Activated naive CD4-positive, alpha-beta T cell treated with anti-CD3 and anti-CD28 coated beads for 36 hours (primary cell): ENCODE data around the gene JPT2. TPM values are rescaled to one million over a fixed set of nuclear protein-coding genes. Genes with fewer than 3 reads are reported as not detected.
A peak's percentile ranks its signal among the peaks of the same experiment; 100 is the strongest.

ENCODE experiments used
- CTCF ChIA-PET: fragments of 350-600 bp; sonication (Branson Sonifier 250); formaldehyde crosslinking; loops from one replicate; lab custom pipeline; 2021; ENCODE audit warnings: antibody characterized with exemption; lab: Charles Lee
- DNase-seq: peaks from one replicate; pipeline ENCODE4 v3.0.0-alpha.2; 2020
- H3K27ac Mint-ChIP-seq: one replicate; pipeline ENCODE4 v1.8.0; 2021; ENCODE audit warnings: mild to moderate bottlenecking, mixed read lengths
- H3K27me3 Mint-ChIP-seq: one replicate; pipeline ENCODE4 v1.8.0; 2021; ENCODE audit warnings: low read depth, mixed read lengths
- H3K36me3 Mint-ChIP-seq: one replicate; pipeline ENCODE4 v1.8.0; 2021; ENCODE audit warnings: low read depth, mixed read lengths
- H3K4me1 Mint-ChIP-seq: one replicate; pipeline ENCODE4 v1.8.0; 2021; ENCODE audit warnings: low read depth, mixed read lengths
- H3K4me3 Mint-ChIP-seq: one replicate; pipeline ENCODE4 v1.8.0; 2021; ENCODE audit warnings: mild to moderate bottlenecking, moderate library complexity, mixed read lengths
- H3K9me3 Mint-ChIP-seq: one replicate; pipeline ENCODE4 v1.8.0; 2021; ENCODE audit warnings: mixed read lengths
- intact Hi-C: fragments of 100-400 bp; cut with micrococcal nuclease; formaldehyde crosslinking; loops from one replicate; pipeline ENCODE4 v1.15.1; 2023
- total RNA-seq, 2 experiments: library from RNA; stranded (reverse); gene quantifications; one replicate each; pipeline ENCODE4 v1.2.3, GENCODE V29; 2021

JPT2 gene
- total RNA-seq, 2 experiments from 2014 or later: 54.0 to 69.4 TPM

DNA sequence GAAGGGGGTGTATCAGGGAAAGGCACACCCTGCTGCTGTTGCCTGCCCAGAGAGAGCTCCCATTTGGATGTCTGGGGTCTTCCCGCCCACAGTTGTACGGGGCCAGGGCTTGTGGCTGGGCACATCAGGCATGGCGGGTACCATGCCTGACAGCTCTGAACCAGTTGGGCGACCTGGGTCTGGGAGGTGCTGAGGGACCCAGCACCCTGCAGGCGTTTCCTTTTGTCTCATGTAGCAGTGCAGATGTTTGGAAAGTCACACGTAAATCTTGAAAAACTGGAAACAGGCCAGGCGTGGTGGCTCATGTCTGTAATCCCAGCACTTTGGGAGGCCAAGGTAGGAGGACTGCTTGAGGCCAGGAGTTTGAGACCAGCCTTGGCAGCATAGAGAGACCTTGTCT is 8.4 kb upstream of the JPT2 start:
- no peak for DNase-seq
- CTCF ChIA-PET: no interaction called here
- Mint-ChIP-seq H3K27me3 (no peaks in the 10 kb centered on the region), H3K9me3 (no peaks in the 10 kb centered on the region), H3K4me1 (no peaks in the 10 kb centered on the region), H3K4me3 (no peak overlapping the region), H3K36me3 (peaks cover 26% of the 10 kb centered on the region), H3K27ac (no peak overlapping the region)
- intact Hi-C loops: loop anchor here (10.0 kb wide), 1 partner anchor 335 kb away; the partner anchor contains the start of gene BAIAP3

- intact Hi-C loops: loop anchor here (10.0 kb wide), 1 partner anchor 336 kb away; the partner anchor contains the start of gene BAIAP3
- Mint-ChIP-seq H3K4me1 (no peaks in the 10 kb centered on the region), H3K27ac (no peak overlapping the region), H3K4me3 (no peak overlapping the region), H3K27me3 (no peaks in the 10 kb centered on the region), H3K9me3 (no peaks in the 10 kb centered on the region), H3K36me3 (peaks cover 26% of the 10 kb centered on the region)
- DNase-seq: no peak
- CTCF ChIA-PET: no interaction called here
Measured at GRCh38 chr16:1670371-1670770, 7.7 kb upstream of the JPT2 start.

- H3K4me3 Mint-ChIP-seq: no peak overlapping the region
- intact Hi-C loops: loop anchor here (10.0 kb wide), 1 partner anchor 336 kb away; the partner anchor contains the start of gene BAIAP3
- H3K27me3 Mint-ChIP-seq: no peaks in the 10 kb centered on the region
- peaks cover 28% of the 10 kb centered on the region for H3K36me3 Mint-ChIP-seq
- CTCF ChIA-PET: no interaction called here
- no peak for DNase-seq
- H3K9me3 Mint-ChIP-seq: no peaks in the 10 kb centered on the region
- no peaks in the 10 kb centered on the region for H3K4me1 Mint-ChIP-seq
- H3K27ac Mint-ChIP-seq: no peak overlapping the region
Measured at GRCh38 chr16:1670866-1671265, 7.2 kb upstream of the JPT2 start.

GRCh38 chr16:1673424-1674151 is 4.5 kb upstream of the JPT2 start:
- CTCF ChIA-PET: interaction anchor here (1.4 kb wide), 1 partner anchor 32 kb away, joined by 4 read pairs; the partner anchor contains the start of gene MAPK8IP3
- Mint-ChIP-seq H3K36me3 (peaks cover 24% of the 10 kb centered on the region), H3K4me1 (peaks cover 6% of the 10 kb centered on the region), H3K27ac (no peak overlapping the region), H3K4me3 (no peak overlapping the region), H3K27me3 (no peaks in the 10 kb centered on the region), H3K9me3 (no peaks in the 10 kb centered on the region)
- no peak for DNase-seq
- intact Hi-C loops: loop anchor here (10.0 kb wide), 1 partner anchor 339 kb away; the partner anchor contains the start of gene BAIAP3

GRCh38 chr16:1674306-1674705 is 3.8 kb upstream of the JPT2 start:
- H3K36me3 Mint-ChIP-seq: peaks cover 21% of the 10 kb centered on the region
- intact Hi-C loops: loop anchor here (10.0 kb wide), 1 partner anchor 340 kb away; the partner anchor contains the start of gene BAIAP3
- no peaks in the 10 kb centered on the region for H3K27me3 Mint-ChIP-seq
- no peaks in the 10 kb centered on the region for H3K9me3 Mint-ChIP-seq
- H3K27ac Mint-ChIP-seq: no peak overlapping the region
- no peak overlapping the region for H3K4me3 Mint-ChIP-seq
- peaks cover 12% of the 10 kb centered on the region for H3K4me1 Mint-ChIP-seq
- no peak for DNase-seq
- CTCF ChIA-PET: interaction anchor here (1.4 kb wide), 1 partner anchor 32 kb away, joined by 4 read pairs; the partner anchor contains the start of gene MAPK8IP3

- CTCF ChIA-PET: interaction anchor here (0.6 kb wide), 1 partner anchor 72 kb away, joined by 3 read pairs; no protein-coding TSS in a partner anchor
Measured at GRCh38 chr16:1674751-1675664, 3.1 kb upstream of the JPT2 start.

GRCh38 chr16:1676661-1677060 is 1.4 kb upstream of the JPT2 start:
- Mint-ChIP-seq H3K27ac (no peak overlapping the region), H3K36me3 (peaks cover 18% of the 10 kb centered on the region), H3K27me3 (no peaks in the 10 kb centered on the region), H3K4me1 (peaks cover 33% of the 10 kb centered on the region), H3K4me3 (peak overlapping the region; percentile 62), H3K9me3 (no peaks in the 10 kb centered on the region)
- CTCF ChIA-PET: interaction anchor here (0.6 to 1.9 kb wide), 2 partner anchors 21 to 29 kb away, joined by 3 to 8 read pairs; partner anchors contain the start of gene MAPK8IP3
- intact Hi-C loops: loop anchor here (10.0 kb wide), 1 partner anchor 342 kb away; the partner anchor contains the start of gene BAIAP3
- no peak for DNase-seq

More at GRCh38 chr16:1674751-1675664, 3.1 kb upstream of the JPT2 start:
- Mint-ChIP-seq H3K4me3 (no peak overlapping the region), H3K27ac (no peak overlapping the region), H3K4me1 (peaks cover 19% of the 10 kb centered on the region), H3K9me3 (no peaks in the 10 kb centered on the region), H3K36me3 (peaks cover 20% of the 10 kb centered on the region), H3K27me3 (no peaks in the 10 kb centered on the region)
- no peak for DNase-seq
- intact Hi-C loops: loop anchor here (10.0 kb wide), 1 partner anchor 340 kb away; the partner anchor contains the start of gene BAIAP3

- no peak overlapping the region for H3K27ac Mint-ChIP-seq
- H3K9me3 Mint-ChIP-seq: no peaks in the 10 kb centered on the region
- peak overlapping the region; percentile 62 for H3K4me3 Mint-ChIP-seq
- no peaks in the 10 kb centered on the region for H3K27me3 Mint-ChIP-seq
- peaks cover 35% of the 10 kb centered on the region for H3K4me1 Mint-ChIP-seq
- intact Hi-C loops: loop anchor here (10.0 kb wide), 1 partner anchor 343 kb away; the partner anchor contains the start of gene BAIAP3
- CTCF ChIA-PET: interaction anchor here (0.6 to 1.9 kb wide), 4 partner anchors 20 to 1070 kb away, joined by 3 to 8 read pairs (median 4); partner anchors contain the start of gene MAPK8IP3
- H3K36me3 Mint-ChIP-seq: peaks cover 13% of the 10 kb centered on the region
- DNase-seq: no peak
Measured at GRCh38 chr16:1677339-1677738, 740 bp upstream of the JPT2 start.

DNA sequence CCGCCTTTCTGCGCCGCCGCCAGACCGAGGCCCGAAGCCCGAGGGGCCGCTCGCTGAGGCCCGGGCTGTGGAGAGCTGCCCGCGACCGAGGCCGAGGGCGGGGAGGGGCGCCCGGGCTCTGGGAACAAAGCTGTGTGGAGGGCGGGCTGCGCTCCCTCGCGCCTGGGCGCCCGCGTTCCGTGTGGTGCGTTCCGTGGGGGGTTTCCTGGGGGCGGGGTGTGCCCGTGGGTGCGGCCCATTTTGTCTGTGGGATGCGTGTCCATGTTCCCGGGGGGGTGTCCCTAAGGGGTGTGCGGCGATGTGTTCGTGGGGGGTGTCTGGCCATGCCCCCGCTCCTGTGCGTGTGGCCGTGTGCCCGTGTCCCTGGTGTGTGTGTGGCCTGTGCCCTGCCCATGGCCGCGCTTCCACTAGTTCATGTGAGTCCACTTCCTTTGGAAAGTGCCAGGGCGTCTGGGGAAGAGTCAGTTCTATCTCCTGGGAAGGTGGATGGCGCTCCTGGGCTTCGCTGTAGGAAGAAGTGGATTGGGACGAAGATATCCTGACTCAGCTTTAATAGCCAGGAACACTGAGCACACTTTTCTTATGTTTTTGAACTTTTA is 520 bp downstream of the JPT2 start:
- CTCF ChIA-PET: interaction anchor here (0.7 to 1.9 kb wide), 3 partner anchors 22 to 258 kb away, joined by 3 to 8 read pairs (median 3); partner anchors contain the start of gene MAPK8IP3
- H3K27me3 Mint-ChIP-seq: no peaks in the 10 kb centered on the region
- H3K4me3 Mint-ChIP-seq: peak overlapping the region; percentile 95
- DNase-seq: peak; percentile 41
- no peaks in the 10 kb centered on the region for H3K9me3 Mint-ChIP-seq
- peaks cover 11% of the 10 kb centered on the region for H3K36me3 Mint-ChIP-seq
- H3K4me1 Mint-ChIP-seq: peaks cover 35% of the 10 kb centered on the region
- intact Hi-C loops: loop anchor here (1.0 to 10.0 kb wide), 7 partner anchors 27 to 344 kb away; partner anchors contain the start of genes BAIAP3, CRAMP1, EME2 and FAHD1
- H3K27ac Mint-ChIP-seq: peak overlapping the region; percentile 79

DNA sequence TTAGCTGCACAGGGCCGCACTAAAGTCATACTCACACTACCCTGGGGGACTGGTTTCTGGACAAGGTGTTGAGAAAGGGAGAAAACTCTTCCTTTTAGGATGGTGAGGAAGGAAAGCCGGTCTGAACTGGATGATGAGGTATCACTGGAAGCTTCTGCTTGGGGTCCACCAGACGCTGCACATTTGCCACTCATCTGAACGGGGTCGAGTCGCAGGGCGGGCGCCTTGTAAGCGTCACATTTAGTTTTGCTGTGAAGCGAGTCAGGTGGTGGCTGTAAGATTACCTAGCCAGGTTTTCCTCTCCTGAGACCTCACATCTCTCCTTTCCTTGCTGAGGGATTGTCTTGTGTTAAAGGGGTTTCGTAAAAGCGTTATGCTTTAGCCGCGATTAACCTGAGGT is 2.3 kb downstream of the JPT2 start:
- Mint-ChIP-seq H3K27me3 (no peaks in the 10 kb centered on the region), H3K4me1 (peaks cover 37% of the 10 kb centered on the region), H3K27ac (no peak overlapping the region), H3K9me3 (no peaks in the 10 kb centered on the region), H3K4me3 (peak overlapping the region; percentile 21), H3K36me3 (peaks cover 15% of the 10 kb centered on the region)
- CTCF ChIA-PET: no interaction called here
- no peak for DNase-seq
- intact Hi-C loops: no loop called here

DNA sequence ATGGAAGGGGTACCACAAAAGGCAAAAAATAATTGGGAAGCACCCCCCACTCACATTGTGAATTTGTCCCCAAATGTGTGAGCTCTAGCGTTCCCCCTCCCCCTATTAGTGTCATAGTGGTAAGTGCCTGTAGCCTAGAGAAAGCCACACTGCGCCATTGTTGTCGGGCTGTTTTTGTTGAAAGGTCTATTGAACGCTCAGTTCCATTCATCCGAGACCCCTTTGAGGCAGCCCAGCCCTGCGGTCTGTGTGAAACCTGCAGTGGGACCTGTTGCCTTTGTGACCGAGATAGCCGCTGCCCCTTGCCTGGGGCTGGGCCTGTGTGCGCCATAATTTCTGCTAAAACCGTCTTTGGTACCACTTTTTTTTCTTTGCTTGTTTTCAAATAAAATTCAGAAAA is 3.0 kb downstream of the JPT2 start:
- Mint-ChIP-seq H3K27ac (no peak overlapping the region), H3K9me3 (no peaks in the 10 kb centered on the region), H3K36me3 (peaks cover 17% of the 10 kb centered on the region), H3K4me1 (peaks cover 37% of the 10 kb centered on the region), H3K27me3 (no peaks in the 10 kb centered on the region), H3K4me3 (no peak overlapping the region)
- no peak for DNase-seq
- CTCF ChIA-PET: interaction anchor here (1.3 kb wide), 1 partner anchor 26 kb away, joined by 3 read pairs; the partner anchor contains the start of gene MAPK8IP3
- intact Hi-C loops: no loop called here
